GM18861 (cell line): ENCODE results near the gene EXOC4.

Source experiments
- ATAC-seq: cut with Tn5 transposase; IDR thresholded peaks from one replicate; pipeline ENCODE4 v1.9.1; 2021; ENCODE audit not compliant: unreplicated experiment

The EXOC4 gene

DNA sequence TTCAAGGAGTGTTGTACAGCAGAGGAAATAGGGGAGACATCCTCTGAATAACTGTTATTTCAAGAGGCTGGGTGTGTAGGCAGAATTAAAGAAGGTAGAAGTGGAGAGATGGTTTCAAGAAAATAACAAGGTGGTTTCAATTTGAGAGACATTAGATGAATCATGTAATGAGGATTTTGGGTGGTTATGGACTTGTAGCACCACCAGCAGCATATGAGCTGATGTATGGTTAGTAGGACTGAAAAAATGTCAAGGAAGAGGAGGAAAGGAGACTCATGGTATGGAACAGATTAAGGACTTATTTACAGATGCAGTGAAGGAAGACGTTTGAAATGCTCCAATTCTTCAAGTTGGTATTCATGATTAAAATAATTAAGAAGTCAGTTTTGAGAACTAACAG, 166.2 kb downstream of the EXOC4 start:
- ATAC-seq, result no peak

DNA sequence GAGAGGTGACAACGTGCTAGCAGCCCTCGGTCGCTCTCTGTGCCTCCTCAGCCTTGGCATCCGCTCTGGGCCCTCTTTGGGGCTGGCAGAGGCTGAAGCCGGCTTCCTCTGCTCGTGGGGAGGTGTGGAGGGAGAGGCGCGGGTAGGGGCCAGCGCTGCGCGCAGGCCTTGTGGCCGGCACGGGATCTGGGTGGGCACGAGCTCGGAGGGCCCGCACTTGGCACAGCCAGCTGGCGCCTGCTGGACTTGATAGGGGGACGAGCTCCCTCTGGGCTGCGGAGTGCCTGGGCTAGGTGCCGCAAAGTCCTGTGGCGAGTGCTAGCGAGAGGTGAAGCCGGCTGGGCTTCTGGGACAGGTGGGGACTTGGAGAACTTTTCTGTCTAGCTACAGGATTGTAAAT, 170.7 kb downstream of the EXOC4 start:
- ATAC-seq, result no peak

GRCh38 chr7:133428326-133428725, 175.4 kb downstream of the EXOC4 start:
- no peak for ATAC-seq

GRCh38 chr7:133428876-133429275, 176.0 kb downstream of the EXOC4 start:
- ATAC-seq, result no peak

- no peak for ATAC-seq
Observed at GRCh38 chr7:133429371-133429770, 176.5 kb downstream of the EXOC4 start.

- no peak for ATAC-seq
Observed at GRCh38 chr7:133431134-133431724, 178.4 kb downstream of the EXOC4 start.

GRCh38 chr7:133433165-133433812, 180.4 kb downstream of the EXOC4 start:
- ATAC-seq, result no peak

GRCh38 chr7:133434246-133434865, 181.5 kb downstream of the EXOC4 start:
- no peak for ATAC-seq

GRCh38 chr7:133436014-133436428, 183.1 kb downstream of the EXOC4 start:
- ATAC-seq, result no peak

DNA sequence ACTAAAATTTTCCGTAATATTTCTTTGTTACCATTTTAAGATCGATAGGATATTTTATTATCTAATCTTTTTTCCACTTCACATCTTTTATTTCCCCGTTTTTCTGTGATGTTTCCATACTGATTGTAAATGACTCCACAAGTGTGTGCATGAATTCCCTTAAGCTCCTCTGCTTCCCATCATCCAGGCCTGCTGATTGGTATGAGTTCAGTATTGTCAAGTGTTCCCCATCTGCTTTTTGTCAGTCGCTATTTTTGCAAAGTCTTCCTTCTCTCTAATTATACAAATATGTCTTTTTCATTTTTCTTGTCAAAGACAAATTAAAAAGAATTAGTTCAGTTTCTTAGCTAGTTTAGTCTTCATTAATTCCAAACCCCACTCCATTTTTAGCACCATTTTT, 184.7 kb downstream of the EXOC4 start:
- ATAC-seq, result no peak

GRCh38 chr7:133442818-133443217, 189.9 kb downstream of the EXOC4 start:
- no peak for ATAC-seq

DNA sequence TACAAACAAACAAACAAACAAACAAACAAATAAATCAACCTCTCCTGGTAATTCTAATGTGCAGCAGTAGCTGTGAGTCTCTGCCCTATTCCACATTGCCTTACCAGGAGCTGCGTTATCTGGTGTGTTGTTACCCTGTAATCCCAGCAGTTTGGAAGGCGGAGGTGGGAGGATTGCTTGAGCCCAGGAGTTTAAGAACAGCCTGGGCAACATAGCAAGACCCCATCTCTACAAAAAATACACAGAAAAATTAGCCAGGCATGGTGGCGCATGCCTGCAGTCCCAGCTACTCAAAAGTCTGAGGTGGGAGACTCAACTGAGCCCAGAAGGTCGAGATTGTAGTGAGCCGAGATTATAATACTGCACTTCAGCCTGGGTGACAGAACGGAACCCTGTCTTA, 192.7 kb downstream of the EXOC4 start:
- ATAC-seq, result no peak

- ATAC-seq, result no peak
Observed at GRCh38 chr7:133448012-133448411, 195.1 kb downstream of the EXOC4 start.

- no peak for ATAC-seq
Observed at GRCh38 chr7:133452577-133452976, 199.7 kb downstream of the EXOC4 start.

GRCh38 chr7:133458688-133459087, 205.8 kb downstream of the EXOC4 start:
- no peak for ATAC-seq

DNA sequence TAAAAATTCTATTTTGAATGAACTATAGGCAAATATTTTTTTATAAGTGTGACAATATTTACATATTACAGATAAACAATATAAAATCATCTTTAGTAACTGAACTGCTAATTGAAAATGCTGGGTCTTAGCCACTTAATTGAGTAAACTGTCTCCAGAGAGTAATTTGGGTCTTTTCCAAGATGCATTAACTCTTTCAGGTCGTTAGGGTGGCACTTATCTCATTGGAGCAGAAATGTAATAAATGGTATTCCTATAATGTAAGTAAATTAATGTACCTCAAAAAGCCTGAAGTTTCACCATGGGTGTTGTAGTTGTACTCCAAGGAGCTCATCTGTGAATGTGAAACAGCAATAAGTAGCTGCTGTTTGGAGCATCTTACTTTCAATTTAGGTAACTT, 208.5 kb downstream of the EXOC4 start:
- ATAC-seq, result no peak

DNA sequence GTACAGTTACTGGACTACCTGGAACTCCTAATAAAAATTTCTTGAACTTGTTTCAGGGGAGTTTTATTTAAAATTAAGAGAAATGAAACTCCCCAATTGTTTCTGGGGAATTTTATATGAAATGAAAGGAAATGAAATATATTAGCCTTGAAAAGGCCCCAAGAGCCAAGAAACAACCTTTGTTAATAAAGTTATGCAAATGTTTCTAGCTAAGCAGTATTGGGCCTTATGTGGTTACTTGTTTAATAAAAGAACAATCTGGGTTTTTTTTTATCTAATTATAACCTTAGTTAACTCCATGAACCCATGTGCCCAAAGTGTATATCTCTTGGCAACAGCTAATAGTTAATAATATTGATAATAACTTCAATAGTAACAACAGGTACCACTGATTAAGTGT, 222.8 kb downstream of the EXOC4 start:
- ATAC-seq, result no peak

- ATAC-seq, result no peak
Observed at GRCh38 chr7:133477791-133478190, 224.9 kb downstream of the EXOC4 start.

DNA sequence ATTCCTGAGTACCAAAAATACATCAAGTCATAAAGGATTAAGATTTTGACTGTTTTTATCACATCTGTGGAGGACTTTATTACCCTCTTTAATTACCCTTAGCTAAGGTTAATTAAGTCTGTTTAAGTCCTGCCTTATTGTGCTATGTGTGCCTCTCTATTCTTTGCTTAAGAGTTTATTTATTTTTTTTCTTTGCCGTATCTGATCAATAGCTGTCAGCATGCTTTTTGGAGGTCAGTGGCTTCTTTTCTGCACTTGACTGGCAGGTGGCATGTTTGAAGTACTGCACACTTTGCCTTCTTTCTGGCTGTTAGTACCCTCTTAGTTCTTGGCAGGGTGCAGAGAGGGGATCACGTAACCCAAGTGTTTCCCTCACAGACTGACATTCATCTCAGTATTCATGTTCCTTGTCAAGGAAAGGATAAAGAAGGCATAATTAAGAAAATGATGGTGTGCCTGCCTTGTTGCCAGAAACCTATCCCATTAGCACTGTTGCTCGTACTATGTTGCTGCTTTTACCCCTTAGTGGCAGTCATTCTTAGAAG, 225.8 kb downstream of the EXOC4 start:
- no peak for ATAC-seq

DNA sequence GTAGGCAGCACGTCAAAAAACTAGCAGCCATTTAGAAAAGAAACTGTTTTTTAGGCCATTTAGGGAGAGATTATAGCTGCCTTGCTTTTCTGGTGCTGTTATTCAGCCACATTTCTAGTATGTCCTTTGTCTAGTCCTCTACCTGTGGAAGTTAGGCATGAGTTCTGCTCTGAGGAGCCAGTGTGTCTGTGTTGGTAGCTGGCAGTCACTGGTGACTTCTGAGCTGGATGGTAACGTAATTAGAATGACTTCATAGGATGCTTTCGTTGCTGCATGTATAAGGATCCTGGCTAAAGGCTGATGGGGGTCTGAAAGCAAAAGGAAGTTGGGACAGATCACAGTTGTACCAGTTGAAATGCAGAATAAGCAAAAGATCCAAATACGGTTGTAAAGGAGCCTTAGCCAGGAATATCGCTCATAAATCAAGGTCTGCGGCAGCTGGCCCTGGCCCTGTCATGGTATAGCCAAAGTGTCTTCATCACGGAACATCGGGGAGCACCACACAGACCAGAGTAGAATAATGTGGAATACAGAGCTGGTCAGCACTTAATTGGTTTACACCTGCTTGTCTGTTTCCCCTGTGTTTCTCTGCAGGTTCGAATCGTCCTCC, 226.7 kb downstream of the EXOC4 start:
- no peak for ATAC-seq

DNA sequence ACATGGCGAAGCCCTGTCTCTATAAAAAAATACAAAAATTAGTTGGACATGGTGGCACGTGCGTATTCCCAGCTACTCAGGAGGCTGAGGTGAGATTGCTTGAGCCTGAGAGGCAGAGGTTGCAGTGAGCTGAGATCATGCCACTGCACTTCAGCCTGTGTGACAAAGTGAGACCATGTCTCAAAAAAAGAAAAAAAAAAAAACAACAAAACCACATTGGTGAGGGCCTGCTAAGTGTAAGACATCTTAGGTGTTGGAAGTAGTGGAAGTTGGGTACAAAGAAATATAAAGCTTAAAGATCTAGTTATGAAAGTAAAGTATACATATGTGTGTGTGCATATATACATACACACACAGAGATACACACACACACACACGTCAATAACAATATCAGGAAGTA, 228.0 kb downstream of the EXOC4 start:
- ATAC-seq, result no peak

DNA sequence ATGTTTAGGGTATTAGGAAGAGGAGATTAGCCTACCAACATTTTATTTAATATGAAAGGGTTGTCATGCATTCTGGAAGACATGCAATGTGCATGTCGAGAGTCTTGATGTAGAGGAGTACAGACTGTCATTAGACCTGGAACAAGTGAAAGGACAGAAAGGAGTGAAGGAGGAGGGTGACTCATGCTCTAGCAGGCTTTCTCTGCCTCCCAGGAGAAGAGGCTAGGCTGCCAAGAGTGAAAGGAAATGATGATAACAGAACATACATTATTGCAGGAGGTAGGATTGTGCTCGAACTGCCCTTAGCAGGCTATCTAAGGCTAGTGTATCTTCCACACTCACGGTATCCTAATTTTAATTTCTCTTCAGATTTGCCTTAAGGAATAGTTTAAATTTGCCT, 228.8 kb downstream of the EXOC4 start:
- ATAC-seq, result no peak
